Suppressor macrophage treated with lipopolysaccharide for 4 hours (primary cell): Measurements from ENCODE around the gene MPV17.
A peak's percentile ranks its signal among the peaks of the same experiment; 100 is the strongest.
"Not testable (repeated sequence)": the region's sequence is repeated elsewhere in the genome, so short reads cannot be mapped to it uniquely, and the experiment has no call there.

Experiments used
- DNase-seq: peaks from one replicate; pipeline ENCODE4 v3.0.0-alpha.2; 2020

The MPV17 gene, protein sequence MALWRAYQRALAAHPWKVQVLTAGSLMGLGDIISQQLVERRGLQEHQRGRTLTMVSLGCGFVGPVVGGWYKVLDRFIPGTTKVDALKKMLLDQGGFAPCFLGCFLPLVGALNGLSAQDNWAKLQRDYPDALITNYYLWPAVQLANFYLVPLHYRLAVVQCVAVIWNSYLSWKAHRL

DNA sequence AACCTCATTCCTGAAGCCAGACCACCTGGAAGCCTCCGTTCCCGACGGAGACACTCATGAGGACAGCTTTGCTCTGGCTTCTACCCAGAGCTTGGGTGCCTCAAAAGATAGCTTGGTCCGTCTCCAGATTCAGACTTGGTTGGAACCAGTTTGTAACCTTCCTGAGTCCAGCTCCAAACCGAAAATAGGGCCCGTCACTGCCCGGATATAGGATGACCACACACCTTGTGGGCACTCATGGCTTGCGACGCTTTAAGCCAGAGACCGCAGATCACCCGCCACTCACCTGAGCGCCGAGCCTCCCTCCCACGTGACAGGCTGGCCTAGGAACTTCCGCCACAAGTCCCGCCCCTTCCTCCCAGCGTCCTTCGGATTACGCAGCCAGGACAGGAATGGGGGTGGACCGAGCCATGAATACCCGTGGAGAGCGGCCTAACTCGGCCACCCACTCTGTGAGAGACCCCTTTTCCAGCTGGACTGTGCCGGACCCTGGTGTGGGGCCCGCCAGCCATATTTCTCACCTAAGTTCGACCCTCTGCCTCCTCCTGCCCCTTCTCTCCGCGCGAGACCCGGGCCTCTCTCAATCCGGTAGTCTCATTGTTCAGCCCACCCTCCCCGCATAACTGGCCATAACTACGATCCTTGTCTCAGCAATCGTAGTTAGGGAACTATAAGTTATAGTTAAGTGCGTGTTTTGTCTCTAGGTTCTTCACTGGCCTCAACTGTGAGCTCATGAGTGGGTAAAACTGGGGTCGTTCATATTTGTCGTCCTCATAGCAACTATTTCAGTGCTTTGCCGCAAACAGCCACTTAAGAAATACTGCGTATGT lies at the start of gene MPV17:
Gene MPV17, minus strand, starts transcription at position 332 of the 830 bp plus-strand sequence. CDS start 580 bp downstream, outside the sequence.
- DNase-seq = peak; percentile 91

DNA sequence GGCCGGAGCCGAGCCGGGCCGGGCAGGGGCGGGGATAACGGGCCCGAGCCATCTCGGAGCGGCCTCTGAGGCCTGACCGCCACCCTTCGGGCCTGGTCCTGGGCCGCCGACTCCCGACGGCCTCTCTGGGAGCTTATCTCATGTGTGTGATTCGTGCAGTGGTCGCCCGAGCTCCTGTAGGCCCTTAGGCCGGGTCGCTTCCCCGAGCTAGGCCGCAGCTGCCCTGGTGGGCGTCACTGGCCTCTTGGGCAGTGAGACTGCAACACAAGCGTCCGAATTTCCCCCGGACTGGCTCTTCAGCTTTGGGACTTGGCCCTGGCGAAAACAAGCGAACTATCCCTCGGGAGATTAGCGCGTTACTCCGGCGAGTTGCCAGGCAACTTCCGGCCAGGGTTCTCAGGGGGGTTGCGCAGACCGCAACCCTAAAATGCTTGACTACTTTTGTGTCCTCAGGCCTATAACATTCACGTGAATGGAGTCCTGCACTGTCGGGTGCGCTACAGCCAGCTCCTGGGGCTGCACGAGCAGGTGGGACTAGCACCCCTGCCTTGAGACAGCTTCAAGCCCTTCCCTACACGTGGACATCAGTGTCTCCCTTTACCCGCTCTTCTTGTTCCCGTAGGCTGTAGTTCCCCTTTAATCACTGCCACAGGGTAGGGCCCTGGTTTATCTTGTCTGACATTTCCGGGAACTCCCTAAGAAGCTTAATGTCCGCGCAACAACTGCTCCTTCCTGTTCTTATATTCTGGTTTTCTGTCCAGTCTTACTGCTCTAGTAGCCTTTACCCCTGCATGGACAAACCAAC lies 48.1 kb upstream of the MPV17 start:
- peak; percentile 89 for DNase-seq

DNA sequence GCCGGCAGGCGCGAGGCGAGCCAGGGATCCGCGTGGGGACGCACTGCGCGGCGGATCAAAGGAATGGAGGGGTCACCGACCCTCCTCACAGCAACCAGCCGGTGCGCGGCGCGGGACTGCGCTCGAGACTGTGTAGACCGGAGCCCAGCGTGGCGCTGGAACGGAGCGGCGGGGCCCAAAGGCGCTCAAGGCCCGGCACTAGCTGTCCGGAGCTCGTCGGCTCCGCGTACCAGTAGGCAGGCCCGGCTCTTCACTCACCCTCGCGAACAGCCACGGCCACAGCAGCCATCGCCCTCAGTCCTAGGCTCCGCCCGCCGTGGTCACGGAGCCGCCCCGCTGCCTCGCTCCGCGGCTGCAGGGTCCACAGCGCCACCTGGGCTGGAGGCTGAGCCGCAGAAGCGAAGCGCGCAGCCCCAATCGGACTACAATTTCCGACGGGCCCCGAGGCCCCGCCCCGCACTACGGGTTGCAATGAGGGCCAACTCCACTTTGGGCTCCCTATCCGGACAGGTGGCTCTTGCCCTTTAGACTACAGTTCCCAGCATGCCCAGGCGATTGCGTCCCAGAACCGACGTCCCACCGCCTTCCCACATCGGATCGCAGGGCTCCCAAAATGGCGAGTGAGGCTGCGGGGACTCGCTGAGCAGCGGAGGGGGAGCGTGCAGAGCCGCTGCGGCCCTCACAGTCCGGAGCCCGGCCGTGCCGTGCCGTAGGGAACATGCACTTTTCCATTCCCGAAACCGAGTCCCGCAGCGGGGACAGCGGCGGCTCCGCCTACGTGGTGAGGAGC lies 47.3 kb upstream of the MPV17 start, which contains the start of the genes EIF2B4 and SNX17:
Gene EIF2B4, minus strand, starts transcription at position 313 of the 790 bp plus-strand sequence. Its CDS starts 24 bp downstream, at position 289.
Gene SNX17, plus strand, starts transcription at position 591 of the 790 bp plus-strand sequence. Its CDS starts 128 bp downstream, at position 719.
- DNase-seq = peak; percentile 99

DNA sequence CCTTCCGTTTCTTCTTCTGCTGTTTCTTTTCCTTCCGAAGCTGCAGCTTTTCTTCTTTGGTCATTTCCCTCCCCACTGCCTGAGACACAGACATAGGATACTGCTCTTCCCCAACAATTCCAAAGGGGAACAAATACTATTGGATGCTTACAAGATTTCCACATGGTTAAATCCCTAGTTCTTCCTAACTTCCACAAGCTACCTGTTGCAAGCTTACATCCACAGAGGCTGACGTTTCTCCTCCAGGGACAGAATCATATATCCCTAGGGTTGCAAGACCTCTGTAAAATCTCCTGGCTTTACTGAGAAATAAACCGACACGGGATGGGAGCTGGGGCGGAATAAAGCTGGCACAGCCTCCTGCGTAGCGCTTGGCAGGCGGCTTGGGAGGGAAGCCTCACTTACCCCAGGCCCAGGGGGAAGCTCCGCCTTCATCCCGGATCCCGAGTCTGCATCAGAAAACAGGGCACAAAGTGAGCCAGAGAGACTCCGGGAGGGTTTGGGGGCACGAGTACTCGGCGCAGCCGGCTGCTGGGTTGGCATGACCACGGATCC lies 46.7 kb upstream of the MPV17 start:
- peak; percentile 45 for DNase-seq

DNA sequence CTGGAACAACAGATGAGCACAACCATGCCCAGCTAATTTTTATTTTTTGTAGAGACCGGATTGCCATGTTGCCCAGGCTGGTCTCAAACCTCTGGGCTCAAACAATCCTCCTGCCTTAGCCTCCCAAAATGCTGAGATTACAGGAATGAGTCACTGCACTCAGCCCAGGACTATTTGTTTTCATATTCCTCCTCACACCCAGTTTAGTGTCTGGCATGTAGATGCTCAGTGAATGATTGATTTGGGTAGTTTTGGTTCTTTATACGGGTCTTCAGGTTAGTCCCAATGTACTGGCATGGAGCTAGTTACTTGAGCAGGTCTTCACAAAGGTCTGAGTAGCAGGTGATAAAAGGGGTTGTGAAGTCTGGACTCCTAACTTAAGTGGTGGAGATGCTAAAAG lies 41.0 kb upstream of the MPV17 start:
- DNase-seq = no peak

DNA sequence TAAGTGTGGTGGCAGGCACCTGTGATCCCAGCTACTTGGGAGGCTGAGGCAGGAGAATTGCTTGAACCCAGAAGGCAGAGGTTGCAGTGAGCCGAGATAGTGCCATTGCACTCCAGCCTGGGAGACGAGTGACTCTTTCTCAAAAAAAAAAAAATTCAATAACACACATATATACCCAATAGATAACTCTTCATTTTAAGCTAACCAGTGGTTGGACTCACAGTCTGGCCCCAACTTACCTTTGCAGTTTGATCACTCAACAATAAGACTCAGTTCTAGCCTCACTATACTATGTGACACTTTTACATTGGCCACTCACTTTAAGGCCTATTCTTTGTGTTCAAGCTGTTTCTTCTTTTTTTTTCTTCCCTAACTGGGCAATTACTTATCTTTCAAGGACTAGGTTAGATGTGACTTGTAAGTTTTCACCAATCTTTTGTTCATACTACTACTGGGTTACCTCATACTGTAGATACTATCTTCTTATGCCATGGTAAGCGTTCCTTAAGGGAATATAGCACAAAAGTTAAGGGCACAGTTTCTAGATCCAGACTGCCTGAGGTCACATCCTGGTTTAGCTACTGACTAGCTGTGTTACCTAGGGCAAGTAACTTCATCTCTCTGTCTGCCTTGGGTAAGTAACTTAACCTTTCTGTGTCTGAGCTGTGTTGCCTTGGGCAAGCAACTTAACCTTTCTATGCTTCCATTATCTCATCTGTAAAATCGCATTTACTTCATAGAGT lies 40.0 kb upstream of the MPV17 start:
- DNase-seq = no peak

DNA sequence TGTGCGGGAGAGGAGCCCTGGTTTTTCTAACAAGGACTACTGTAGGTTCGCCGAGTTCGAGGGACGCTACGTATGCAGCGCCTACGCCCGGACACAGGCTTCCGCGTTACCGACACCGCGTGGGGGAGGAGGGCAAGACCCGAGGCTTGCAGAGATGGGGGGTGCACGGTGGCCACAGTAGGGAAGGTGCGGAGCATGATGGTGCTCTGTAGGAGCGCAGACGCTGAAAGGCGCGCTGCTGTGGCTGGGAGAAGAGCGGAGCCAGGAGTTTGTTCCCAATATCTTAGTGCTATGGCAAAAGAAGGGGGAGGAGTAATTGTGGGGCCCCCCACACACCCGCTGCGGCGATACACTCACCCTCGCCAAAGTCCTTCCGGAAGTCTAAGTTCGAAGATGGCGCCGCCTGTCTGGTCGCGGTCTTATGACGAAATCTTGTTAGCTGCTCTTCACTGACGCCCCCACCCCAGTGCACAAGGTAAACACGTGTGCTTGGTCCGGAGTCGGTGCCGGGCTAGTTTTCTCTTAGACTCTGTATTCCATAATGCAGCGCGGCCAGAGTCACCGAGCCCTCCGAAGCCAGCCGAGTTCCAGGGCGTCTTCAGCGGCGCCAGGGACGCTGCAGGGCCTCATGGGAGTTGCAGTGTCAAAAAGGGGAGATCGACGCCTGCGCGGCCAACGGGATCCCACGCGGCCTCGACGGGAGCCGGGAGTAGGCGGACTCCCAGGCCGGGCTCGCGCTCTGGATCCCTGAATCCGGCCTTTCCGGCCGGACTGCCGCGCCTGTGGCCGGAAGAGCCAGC lies 33.7 kb upstream of the MPV17 start, which contains the start of gene GTF3C2:
Gene GTF3C2, minus strand, starts transcription at position 383 of the 800 bp plus-strand sequence. CDS start 13,210 bp downstream, outside the sequence.
- DNase-seq = peak; percentile 95

DNA sequence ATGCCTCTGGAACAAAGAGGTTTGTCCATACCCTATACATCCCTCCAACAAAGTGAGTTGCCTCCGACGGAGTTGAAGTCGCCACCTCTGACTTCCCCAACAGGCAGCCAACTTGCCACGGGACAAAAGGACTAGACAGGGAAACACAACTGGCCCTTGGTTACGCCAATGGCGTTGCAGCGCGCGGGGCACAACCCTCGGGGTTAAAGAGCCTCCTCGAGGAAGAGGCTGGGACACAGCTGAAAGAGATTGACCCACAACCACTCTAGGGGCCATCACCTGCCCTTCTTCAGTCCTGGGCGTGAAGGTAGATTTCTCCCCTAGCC lies 33.1 kb upstream of the MPV17 start:
- peak; percentile 81 for DNase-seq

DNA sequence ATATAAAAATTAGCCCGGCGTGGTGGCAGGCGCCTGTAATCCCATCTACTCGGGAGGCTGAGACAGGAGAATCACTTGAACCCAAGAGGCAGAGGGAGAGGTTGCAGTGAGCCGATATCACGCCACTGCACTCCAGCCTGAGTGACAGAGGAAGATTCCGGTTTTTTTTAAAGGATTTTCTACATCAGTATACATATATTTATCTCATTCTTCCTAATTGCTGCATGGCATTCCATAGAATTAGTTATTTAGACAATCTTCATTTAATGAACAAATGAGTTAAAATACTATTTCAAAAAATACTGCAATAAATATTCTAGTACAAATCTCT lies 31.7 kb upstream of the MPV17 start:
- DNase-seq = no peak

DNA sequence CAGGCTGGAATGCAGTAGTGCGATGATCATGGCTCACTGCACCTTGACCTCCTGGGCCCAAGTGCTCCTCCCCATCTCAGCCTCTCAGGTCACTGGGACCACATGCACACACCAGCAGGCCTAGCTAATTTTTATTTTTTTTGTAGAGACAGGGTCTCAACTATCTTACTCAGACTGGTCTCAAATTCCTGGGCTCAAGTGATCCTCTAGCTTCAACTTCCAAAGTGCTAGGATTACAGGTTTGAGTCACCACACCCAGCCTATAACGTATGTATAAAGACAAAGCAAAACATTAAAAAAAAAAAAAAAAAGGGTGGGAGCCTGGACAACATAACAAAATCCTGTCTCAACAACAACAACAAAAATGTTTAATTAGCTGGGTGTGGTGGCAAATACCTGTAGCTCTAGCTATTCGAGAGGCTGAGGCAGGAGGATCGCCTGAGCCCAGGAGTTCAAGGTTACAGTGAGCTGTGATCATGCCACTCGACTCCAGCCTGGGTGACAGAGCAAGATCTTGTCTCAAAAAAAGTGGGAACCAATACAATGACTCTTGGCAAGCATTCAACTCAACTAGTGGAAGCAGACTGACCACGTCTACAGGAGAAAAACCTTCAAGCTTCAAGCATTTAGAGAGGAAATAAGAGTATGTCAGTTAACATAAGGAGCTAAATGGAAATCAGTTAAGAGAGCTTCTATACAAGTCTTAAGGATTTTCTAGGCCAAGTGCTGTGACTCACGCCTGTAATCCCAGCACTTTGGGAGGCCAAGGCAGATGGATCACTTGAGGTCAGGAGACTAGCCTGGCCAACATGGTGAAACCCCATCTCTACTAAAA lies 31.1 kb upstream of the MPV17 start:
- no peak for DNase-seq

DNA sequence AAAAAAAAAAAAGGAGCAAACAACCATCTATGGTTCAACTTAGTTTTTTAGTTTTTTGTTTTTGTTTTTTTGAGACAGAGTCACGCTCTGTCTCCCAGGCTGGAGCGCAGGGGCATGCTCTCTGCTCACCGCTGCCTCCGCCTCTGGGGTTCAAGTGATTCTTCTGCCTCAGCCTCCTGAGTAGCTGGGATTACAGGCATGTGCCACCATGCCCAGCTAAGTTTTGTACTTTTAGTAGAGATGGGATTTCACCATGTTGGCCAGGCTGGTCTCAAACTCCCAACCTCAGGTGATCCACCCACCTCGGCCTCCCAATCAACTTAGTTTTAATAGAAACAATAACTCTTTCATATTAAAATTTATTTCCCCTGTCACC lies 30.5 kb upstream of the MPV17 start:
- not testable (repeated sequence) for DNase-seq

DNA sequence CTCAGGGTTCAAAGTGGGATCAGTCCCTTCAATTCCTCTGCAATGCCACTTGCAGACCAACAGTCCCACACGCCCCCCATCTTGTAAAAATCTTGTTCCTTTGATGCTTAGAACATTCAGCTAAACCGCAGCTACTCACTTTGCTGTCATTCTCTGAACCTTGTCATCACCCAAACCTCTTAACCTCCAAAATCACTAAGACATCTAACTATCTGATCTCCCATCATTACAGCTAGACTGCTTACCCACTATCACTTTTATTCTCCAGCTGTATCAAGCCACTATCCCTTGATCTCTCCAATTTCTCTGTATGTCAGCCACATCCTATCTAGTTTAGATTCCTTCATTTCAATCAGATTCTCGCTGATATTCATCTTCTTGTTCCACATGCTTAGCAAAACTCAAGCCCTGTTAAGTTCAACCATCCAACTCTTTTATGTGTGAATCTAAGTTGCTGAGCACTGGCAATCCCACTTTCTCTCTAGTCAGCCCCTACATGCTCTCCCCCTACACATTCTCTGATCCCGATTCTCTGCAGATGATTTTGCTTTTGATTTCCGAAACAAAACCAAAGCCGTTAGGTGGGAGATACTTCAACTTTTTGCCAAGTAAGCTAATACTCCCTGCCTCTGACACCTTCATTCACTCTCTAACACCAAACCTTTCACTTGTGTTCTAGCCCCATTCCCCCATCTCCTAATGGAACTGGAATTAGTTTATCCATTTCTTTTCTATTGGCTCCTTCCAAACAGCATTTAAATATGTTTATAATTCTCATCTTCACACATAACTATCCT lies 29.1 kb upstream of the MPV17 start:
- no peak for DNase-seq

DNA sequence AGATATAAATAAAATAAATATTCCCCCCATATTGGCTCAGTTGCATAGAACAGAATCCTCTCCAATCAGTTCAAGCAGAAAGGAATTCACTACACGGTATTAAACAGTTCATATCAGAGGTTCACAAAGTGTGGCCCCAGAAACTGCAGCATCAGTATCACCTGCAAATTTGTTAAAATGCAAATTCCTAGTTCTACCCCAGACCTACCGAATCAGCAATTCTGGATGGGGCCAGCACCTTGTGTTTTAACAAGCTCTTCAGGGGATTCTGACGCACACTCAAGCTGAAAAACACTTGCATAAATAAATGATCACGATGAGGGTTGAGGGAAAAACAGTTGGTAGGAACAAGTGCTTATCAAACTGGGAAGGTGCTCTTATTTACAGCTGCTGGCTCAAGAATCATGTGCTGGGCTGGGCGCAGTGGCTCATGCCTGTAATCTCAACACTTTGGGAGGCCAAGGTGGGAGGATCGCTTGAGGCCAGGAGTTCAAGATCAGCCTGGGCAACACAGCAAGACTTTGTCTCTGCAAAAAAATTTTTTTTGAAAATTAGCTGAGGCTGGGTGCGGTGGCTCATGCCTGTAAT lies 27.3 kb upstream of the MPV17 start:
- no peak for DNase-seq

DNA sequence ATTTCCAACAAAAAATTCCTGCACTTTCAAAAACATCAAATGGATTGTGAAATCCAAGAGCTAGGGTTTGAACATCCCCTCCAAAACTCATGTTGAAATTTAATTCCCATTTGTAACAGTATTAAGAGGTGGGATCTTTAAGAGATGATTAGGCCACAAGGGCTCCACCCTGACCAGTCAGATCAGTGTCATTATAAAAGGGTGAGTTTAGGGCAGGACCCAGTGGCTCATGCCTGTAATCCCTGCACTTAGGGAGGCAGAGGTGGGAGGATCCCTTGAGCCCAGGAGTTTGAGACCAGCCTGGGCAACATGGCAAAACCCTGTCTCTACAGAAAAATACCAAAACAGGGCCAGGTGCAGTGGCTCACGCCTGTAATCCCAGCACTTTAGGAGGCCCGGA lies 24.7 kb upstream of the MPV17 start:
- DNase-seq = no peak

DNA sequence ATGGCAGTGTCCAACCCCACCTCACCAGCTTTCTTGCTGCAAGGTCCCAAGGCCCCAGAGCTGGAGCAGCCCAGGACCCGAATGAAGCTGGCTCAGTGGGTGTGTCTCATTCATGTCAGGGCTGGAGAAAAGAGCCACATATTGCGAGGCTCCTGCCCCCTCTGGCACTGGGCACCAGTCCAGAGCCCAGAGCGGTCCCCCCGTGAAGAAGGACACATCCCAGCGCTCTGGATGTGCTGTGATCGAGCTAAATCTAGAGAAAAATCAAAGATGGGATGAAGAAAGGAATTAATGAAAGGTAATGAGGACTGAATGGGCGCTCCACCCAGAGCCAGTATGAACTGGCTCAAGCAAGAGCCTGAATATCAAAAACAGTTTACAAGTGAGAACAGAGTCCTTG lies 13.3 kb upstream of the MPV17 start:
- DNase-seq = no peak

DNA sequence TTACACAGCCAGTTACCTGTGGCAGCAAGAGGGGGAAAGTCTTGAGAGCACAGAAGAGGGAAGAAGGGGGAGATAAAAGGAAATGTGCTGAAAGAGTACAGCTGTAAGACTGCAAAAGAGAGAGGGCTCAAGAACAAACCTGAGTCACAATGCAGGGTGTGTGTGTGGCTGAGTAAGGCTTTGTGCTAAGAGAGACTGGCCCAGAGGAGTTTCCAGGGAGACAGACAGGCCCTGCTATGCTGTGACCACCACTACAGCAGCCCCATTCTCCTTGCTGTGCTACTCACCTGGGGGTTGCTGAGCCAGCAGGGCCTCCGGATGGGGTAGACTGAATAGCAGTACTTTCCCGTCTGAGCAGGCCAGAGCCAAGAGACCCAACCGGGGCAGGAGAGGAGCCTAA lies 12.4 kb upstream of the MPV17 start:
- no peak for DNase-seq

DNA sequence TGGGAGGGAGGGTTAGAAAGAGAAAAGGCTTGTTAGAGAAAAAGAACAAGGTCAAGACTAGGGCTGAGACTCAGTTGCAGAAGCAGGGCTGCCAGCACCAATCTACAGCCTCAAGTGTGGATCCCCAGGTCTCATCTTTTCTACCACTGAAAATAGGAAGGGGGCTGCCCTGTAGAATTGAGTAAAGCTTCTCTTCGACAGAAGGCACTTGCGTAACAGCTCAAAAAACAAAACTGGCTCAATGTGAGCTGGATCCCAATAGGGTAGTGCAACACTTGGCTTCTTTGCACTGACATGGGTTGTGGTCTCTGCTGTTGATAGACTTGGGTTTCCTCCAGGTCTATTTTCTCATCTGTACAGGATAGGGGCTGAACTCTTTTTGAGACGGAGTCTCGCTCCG lies 1.8 kb upstream of the MPV17 start:
- no peak for DNase-seq

DNA sequence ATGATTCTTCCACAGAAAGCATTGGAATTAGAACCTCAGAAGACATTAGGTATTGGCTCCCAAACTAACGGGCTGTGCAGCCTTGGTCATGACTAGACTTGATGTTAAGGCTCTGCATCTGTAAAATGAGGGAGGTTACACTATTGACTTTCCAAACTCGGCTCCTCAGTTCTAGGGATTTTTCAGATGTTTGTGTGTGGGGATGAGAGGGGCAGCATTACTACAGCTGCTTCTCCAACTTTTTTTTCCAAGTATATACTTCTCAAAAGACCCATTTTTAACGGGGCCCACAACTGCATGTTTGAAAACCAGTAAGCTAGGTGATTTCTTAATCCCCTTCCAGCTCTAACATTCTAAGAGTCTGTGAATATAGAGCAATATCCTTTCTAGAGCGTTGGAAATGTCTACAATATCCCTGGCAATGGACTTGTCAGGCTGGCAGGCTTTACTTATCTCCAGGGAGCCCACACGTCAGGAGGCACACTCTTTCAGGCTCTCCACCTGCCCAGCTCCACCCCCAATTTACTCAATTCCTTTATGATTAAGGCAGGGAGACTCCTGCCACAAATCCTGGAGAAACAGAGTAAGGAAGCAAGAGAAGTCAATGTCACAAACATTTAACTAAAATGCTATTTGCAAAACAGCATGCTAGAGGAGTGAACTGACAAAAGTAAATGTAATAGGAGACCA lies 844 bp upstream of the MPV17 start:
- DNase-seq = no peak
